H1 (cell line): ENCODE data around the gene WDR45B. TPM values are rescaled to one million over a fixed set of nuclear protein-coding genes. Genes with fewer than 3 reads are reported as not detected.

Source experiments
- CTCF ChIA-PET: fragments of 300-600 bp; sonication (Branson Sonifier 250); formaldehyde crosslinking; loops from one replicate; lab custom pipeline; 2021; ENCODE audit not compliant: partially characterized antibody; lab: Charles Lee
- POLR2A ChIA-PET: fragments of 300-600 bp; sonication (Branson Sonifier 250); formaldehyde crosslinking; loops from one replicate; lab custom pipeline; 2021; ENCODE audit warnings: inconsistent platforms; ENCODE audit not compliant: partially characterized antibody; lab: Charles Lee
- DNase-seq, 2 experiments: peaks; one replicate each; pipeline versions ENCODE4 v3.0.0 to v3.0.0-alpha.2; 2010 to 2022; ENCODE audit warnings: low spot score in 2 of 2, low read depth in 1 of 2, mixed read lengths in 1 of 2
- FAIRE-seq: peaks from 2 replicates; lab custom pipeline; 2011; peaks lifted over from hg19 to GRCh38; lab: Jason Lieb, UNC
- H2AFZ ChIP-seq: 2 replicates; pipeline ENCODE4 v1.8.1; 2012; ENCODE audit warnings: low read length, inconsistent platforms
- H2AK5ac ChIP-seq: 2 replicates; pipeline ENCODE4 v1.6.1; 2013; ENCODE audit warnings: low read depth, low read length
- H2BK120ac ChIP-seq: replicated peaks from 2 replicates; pipeline ENCODE3; 2013; ENCODE audit warnings: low read depth, low read length, inconsistent platforms
- H2BK12ac ChIP-seq: 2 replicates; pipeline ENCODE4 v1.6.1; 2013; ENCODE audit warnings: low read depth, low read length
- H2BK15ac ChIP-seq: 2 replicates; pipeline ENCODE4 v1.6.1; 2013; ENCODE audit warnings: low read length
- H2BK20ac ChIP-seq: 2 replicates; pipeline ENCODE4 v1.6.1; 2013; ENCODE audit warnings: low read length
- H2BK5ac ChIP-seq: 2 replicates; pipeline ENCODE4 v1.6.1; 2013; ENCODE audit warnings: low read depth, low read length
- H3K14ac ChIP-seq: 2 replicates; pipeline ENCODE4 v1.6.1; 2013; ENCODE audit warnings: inconsistent platforms; ENCODE audit not compliant: insufficient read length
- H3K18ac ChIP-seq: 2 replicates; pipeline ENCODE4 v1.6.1; 2013; ENCODE audit warnings: low read length; ENCODE audit errors: extremely low read depth
- H3K23ac ChIP-seq: 2 replicates; pipeline ENCODE4 v1.6.1; 2013; ENCODE audit warnings: inconsistent platforms; ENCODE audit not compliant: insufficient read length
- H3K23me2 ChIP-seq: 2 replicates; pipeline ENCODE4 v1.6.1; 2013; ENCODE audit warnings: low read depth, low read length
- H3K27ac ChIP-seq: 2 replicates; pipeline ENCODE4 v1.6.1; 2011; ENCODE audit warnings: low read depth, low read length, inconsistent platforms
- H3K27me3 ChIP-seq, 4 experiments: replicated peaks in 1 of 4; 1 replicate in 1 of 4; 2 replicates in 3 of 4; pipeline versions ENCODE4 v1.6.1 to v1.8.1; 2011 to 2013; ENCODE audit warnings: low read length in 3 of 4, mild to moderate bottlenecking in 3 of 4, inconsistent platforms in 2 of 4, mixed read lengths in 2 of 4, moderate library complexity in 1 of 4; ENCODE audit not compliant: control insufficient read depth in 3 of 4, insufficient read depth in 3 of 4; ENCODE audit errors: extremely low read depth in 1 of 4
- H3K36me3 ChIP-seq, 4 experiments: 2 replicates each; pipeline versions ENCODE4 v1.6.1 to v1.8.1; 2011 to 2013; ENCODE audit warnings: mild to moderate bottlenecking in 4 of 4, low read length in 3 of 4, moderate library complexity in 2 of 4, control low read depth in 1 of 4, inconsistent platforms in 1 of 4; ENCODE audit not compliant: insufficient read depth in 4 of 4, control insufficient read depth in 2 of 4
- H3K4ac ChIP-seq: replicated peaks from 2 replicates; pipeline ENCODE3; 2013; ENCODE audit warnings: low read length, low read depth, mixed read lengths, inconsistent platforms; ENCODE audit not compliant: insufficient read length
- H3K4me1 ChIP-seq, 4 experiments: replicated peaks in 1 of 4; 1 replicate in 1 of 4; 2 replicates in 3 of 4; pipeline versions ENCODE4 v1.6.1 to v1.8.1; 2011 to 2013; ENCODE audit warnings: low read length in 3 of 4, inconsistent platforms in 2 of 4, mixed read lengths in 1 of 4; ENCODE audit not compliant: insufficient read depth in 4 of 4, control insufficient read depth in 3 of 4
- H3K4me2 ChIP-seq, 2 experiments: 2 replicates each; pipeline versions ENCODE4 v1.6.1 to v1.8.1; 2011 to 2013; ENCODE audit warnings: low read depth in 2 of 2, low read length in 2 of 2, control low read depth in 1 of 2, inconsistent platforms in 1 of 2, mild to moderate bottlenecking in 1 of 2; ENCODE audit not compliant: insufficient read depth in 1 of 2
- H3K4me3 ChIP-seq, 4 experiments: fragments of 200-600, 300-600 bp in 1 of 4; sonication (generic), shearing (Covaris generic), sonication (Bioruptor Twin) in 1 of 4; 2 replicates each; pipeline versions ENCODE4 v1.5.1 to v1.8.1; 2011 to 2016; ENCODE audit warnings: low read length in 4 of 4, low read depth in 3 of 4, control low read depth in 2 of 4, inconsistent platforms in 2 of 4, mild to moderate bottlenecking in 2 of 4, mixed read lengths in 1 of 4, moderate library complexity in 1 of 4; ENCODE audit not compliant: insufficient read depth in 2 of 4; ENCODE audit errors: extremely low read depth in 1 of 4
- H3K56ac ChIP-seq: replicated peaks from 2 replicates; pipeline ENCODE3; 2013; ENCODE audit warnings: low read depth, mild to moderate bottlenecking, mixed read lengths, low read length, inconsistent platforms; ENCODE audit not compliant: insufficient read length
- H3K79me1 ChIP-seq: 2 replicates; pipeline ENCODE4 v1.6.1; 2013; ENCODE audit warnings: low read depth, low read length, control low read depth
- H3K79me2 ChIP-seq, 2 experiments: 2 replicates each; pipeline versions ENCODE4 v1.6.1 to v1.8.1; 2012 to 2013; ENCODE audit warnings: low read length in 2 of 2, mild to moderate bottlenecking in 2 of 2, inconsistent platforms in 1 of 2; ENCODE audit not compliant: insufficient read depth in 2 of 2, control insufficient read depth in 1 of 2
- H3K9ac ChIP-seq, 4 experiments: replicated peaks in 1 of 4; 1 replicate in 1 of 4; 2 replicates in 3 of 4; pipeline versions ENCODE4 v1.6.1 to v1.8.1; 2011 to 2013; ENCODE audit warnings: low read depth in 3 of 4, low read length in 3 of 4, control low read depth in 2 of 4, mild to moderate bottlenecking in 2 of 4, moderate library complexity in 2 of 4, inconsistent platforms in 1 of 4; ENCODE audit errors: extremely low read depth in 1 of 4
- H3K9me3 ChIP-seq, 2 experiments: 2 replicates each; pipeline versions ENCODE4 v1.6.1 to v1.8.1; 2012 to 2013; ENCODE audit warnings: mild to moderate bottlenecking in 2 of 2, moderate library complexity in 2 of 2, control low read depth in 1 of 2, inconsistent platforms in 1 of 2, low read depth in 1 of 2, low read length in 1 of 2, mixed read lengths in 1 of 2; ENCODE audit not compliant: insufficient read depth in 2 of 2
- H4K20me1 ChIP-seq, 2 experiments: replicated peaks in 1 of 2; 2 replicates each; pipeline versions ENCODE3 to v1.8.1; 2011 to 2013; ENCODE audit warnings: inconsistent platforms in 2 of 2, low read length in 2 of 2, mild to moderate bottlenecking in 1 of 2; ENCODE audit not compliant: insufficient read depth in 2 of 2, control insufficient read depth in 1 of 2
- H4K5ac ChIP-seq: 2 replicates; pipeline ENCODE4 v1.6.1; 2013; ENCODE audit warnings: low read length, low read depth, mixed read lengths, inconsistent platforms; ENCODE audit not compliant: insufficient read length
- H4K8ac ChIP-seq: 2 replicates; pipeline ENCODE4 v1.8.0; 2013; ENCODE audit warnings: mild to moderate bottlenecking, moderate library complexity, low read length, inconsistent platforms; ENCODE audit not compliant: insufficient read depth; ENCODE audit errors: extremely low read depth
- H4K91ac ChIP-seq: replicated peaks from 2 replicates; pipeline ENCODE3; 2013; ENCODE audit warnings: low read length, mixed read lengths, inconsistent platforms; ENCODE audit not compliant: insufficient read length
- BCL11A ChIP-seq, 2 experiments: IDR thresholded peaks; one replicate each; pipeline ENCODE4 v1.6.1; 2011; ENCODE audit warnings: low read depth in 2 of 2, low read length in 2 of 2, mild to moderate bottlenecking in 2 of 2
- CBX5 ChIP-seq: fragments of 300-800, 300-1000 bp; sonication (generic); IDR thresholded peaks from 2 replicates; pipeline ENCODE4 v1.7.1; 2016; ENCODE audit warnings: antibody characterized with exemption, low read length, low read depth
- CREB1 ChIP-seq: IDR thresholded peaks from 2 replicates; pipeline ENCODE4 v1.6.1; 2012; ENCODE audit warnings: inconsistent platforms
- GTF2F1 ChIP-seq: IDR thresholded peaks from 2 replicates; pipeline ENCODE4 v1.6.1; 2012; ENCODE audit warnings: low read depth, low read length, improper control_type of control experiment, borderline replicate concordance
- KDM1A ChIP-seq: fragments of 200-600, 300-600 bp; sonication (generic); IDR thresholded peaks from 2 replicates; pipeline ENCODE4 v1.7.1; 2016; ENCODE audit warnings: mild to moderate bottlenecking, low read length, borderline replicate concordance
- KDM4A ChIP-seq: IDR thresholded peaks from one replicate; pipeline ENCODE4 v1.7.1; 2012; ENCODE audit warnings: low read depth, mild to moderate bottlenecking, moderate library complexity, low read length, inconsistent platforms; ENCODE audit not compliant: severe bottlenecking
- RAD21 ChIP-seq, 2 experiments: IDR thresholded peaks in 1 of 2; conservative IDR thresholded peaks in 1 of 2; 2 replicates each; pipeline ENCODE4 v1.6.1; 2011; ENCODE audit warnings: low read depth in 2 of 2, low read length in 2 of 2, improper control_type of control experiment in 1 of 2, inconsistent platforms in 1 of 2, mild to moderate bottlenecking in 1 of 2, moderate library complexity in 1 of 2
- RXRA ChIP-seq: IDR thresholded peaks from 2 replicates; pipeline ENCODE4 v1.6.1; 2011; ENCODE audit warnings: low read depth, mild to moderate bottlenecking, low read length, moderate library complexity; ENCODE audit not compliant: insufficient read depth
- SAP30 ChIP-seq: fragments of 300-600 bp; sonication (generic); IDR thresholded peaks from 2 replicates; pipeline ENCODE4 v1.7.1; 2012; ENCODE audit warnings: low read length, moderate library complexity, mild to moderate bottlenecking, inconsistent platforms; ENCODE audit not compliant: insufficient read depth, insufficient replicate concordance
- TBP ChIP-seq: IDR thresholded peaks from 2 replicates; pipeline ENCODE4 v1.6.1; 2011; ENCODE audit warnings: low read depth, low read length, improper control_type of control experiment
- TCF12 ChIP-seq: IDR thresholded peaks from 2 replicates; pipeline ENCODE4 v1.6.1; 2011; ENCODE audit warnings: low read depth, mild to moderate bottlenecking, low read length
- WGBS, 2 experiments: shearing (Covaris generic) in 1 of 2; methylation state at CpG; one replicate each; pipeline versions ENCODE4 v1.1.6 to v1.1.7; 2013 to 2015; ENCODE audit warnings: low lambda C conversion rate in 2 of 2, mixed read lengths in 2 of 2, inconsistent platforms in 1 of 2, low coverage in 1 of 2, missing lambda C conversion rate in 1 of 2; ENCODE audit not compliant: insufficient replicate concordance in 2 of 2, insufficient coverage in 1 of 2, insufficient read length in 1 of 2; ENCODE audit errors: extremely low coverage in 1 of 2, missing lambda C conversion rate in 1 of 2; 5-methylcytosine and 5-hydroxymethylcytosine counted together
- polyA plus RNA-seq, 7 experiments: library from polyadenylated mRNA; depleted of rRNA in 3 of 7; stranded (reverse) in 5 of 7; unstranded in 2 of 7; fragments of >200 nt in 5 of 7; fragments of 200-250 nt in 2 of 7; gene quantifications; 1 replicate in 5 of 7; 2 replicates in 1 of 7; 4 replicates in 1 of 7; pipeline versions ENCODE4 v1.2.1 to v1.2.3, GENCODE V29; 2011 to 2013; ENCODE audit warnings: missing spikeins in 2 of 7, mixed read lengths in 2 of 7
- total RNA-seq: library from RNA; stranded (reverse); fragmentation: NEBNext Ultra II Directional; extraction: Animal tissue kit (Norgen Biotek cat#: 25700); gene quantifications from 2 replicates; pipeline ENCODE4 v1.2.1, GENCODE V29; 2021

Gene WDR45B
- total and polyA plus RNA-seq, 2 of the 8 experiments (the other 6 are each of a cell fraction or from before 2014, with no cell fraction given), result 82.0 to 100 TPM

DNA sequence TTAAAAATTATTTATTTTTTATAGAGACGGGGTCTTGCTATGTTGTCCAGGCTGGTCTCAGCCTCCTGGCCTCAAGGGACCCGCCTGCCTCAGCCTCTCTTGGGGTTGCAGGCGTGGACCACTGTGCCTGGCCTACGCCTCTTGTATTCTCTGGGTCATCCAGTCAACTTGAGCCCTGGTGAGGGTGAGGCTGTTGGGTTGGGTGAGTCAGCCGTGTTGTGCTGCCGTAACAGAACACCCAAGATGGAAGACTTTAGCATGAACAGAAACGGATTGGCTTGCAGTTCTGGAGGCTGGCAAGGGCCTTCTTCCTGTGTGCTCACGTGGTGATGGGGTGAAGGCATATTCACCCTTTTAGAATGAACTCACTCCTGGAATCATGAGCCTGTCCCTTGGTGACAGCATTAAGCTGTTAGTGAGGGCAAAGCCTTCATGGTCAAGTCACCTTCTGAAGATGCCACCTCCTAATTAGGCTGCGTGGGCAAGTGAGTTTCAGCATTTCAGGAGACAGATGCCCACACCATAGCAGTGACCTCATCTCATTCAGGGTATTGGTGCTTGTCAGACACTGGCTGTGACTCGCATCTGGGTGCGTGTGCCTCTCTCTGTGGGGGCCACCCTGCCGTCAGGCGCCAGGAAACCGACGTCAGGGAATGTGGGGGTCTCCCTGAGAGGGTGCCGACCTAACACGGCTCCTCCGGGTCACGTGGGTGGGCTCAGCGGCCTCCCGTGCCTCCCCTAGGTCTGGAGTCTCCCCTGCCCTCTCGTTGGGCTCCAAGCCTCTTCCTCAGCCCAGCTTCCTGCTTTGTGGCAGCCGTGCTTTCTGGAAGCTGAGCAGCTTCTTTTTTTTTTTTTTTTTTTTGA is 49.8 kb downstream of the WDR45B start:
- H2BK12ac ChIP-seq, result no peak overlapping the region
- H3K4me1 ChIP-seq, result peaks cover 0 to 5% (median 3%) of the 10 kb centered on the region in 4 experiments; a peak in 5 of 7 replicates
- 90% methylated on average over 23 of the region's 23 CpGs; no CpG with 5 or more reads in 1 of the 2 experiments for WGBS, 2 experiments
- no peak overlapping the region for H4K8ac ChIP-seq
- H3K4me3 ChIP-seq, result no peak overlapping the region
- no peak overlapping the region for H3K4ac ChIP-seq
- no peak overlapping the region for H3K14ac ChIP-seq
- H4K20me1 ChIP-seq, result peaks cover 4 to 26% of the 10 kb centered on the region in 2 experiments
- H3K27me3 ChIP-seq, result no peaks in the 10 kb centered on the region
- H3K9ac ChIP-seq, result no peak overlapping the region
- no peaks in the 10 kb centered on the region for H3K9me3 ChIP-seq
- peaks cover 0 to 5% of the 10 kb centered on the region in 2 experiments; a peak in 1 of 4 replicates for H3K79me2 ChIP-seq
- FAIRE-seq (no peak), DNase-seq (no peak)
- peaks cover 15 to 72% (median 46%) of the 10 kb centered on the region in 4 experiments for H3K36me3 ChIP-seq
- no peak overlapping the region for H2BK15ac ChIP-seq
- no peak overlapping the region for H4K5ac ChIP-seq
- H4K91ac ChIP-seq, result no peak overlapping the region
- no peak overlapping the region for H2BK120ac ChIP-seq
- no peak overlapping the region for H3K4me2 ChIP-seq
- CTCF ChIA-PET, result interaction anchor here (0.6 kb wide), 1 partner anchor 240 kb away, joined by 3 read pairs; no protein-coding TSS in a partner anchor
- H3K23me2 ChIP-seq, result 0 out of 2 replicates have a peak, but pooled peaks cover 2% of the 10 kb centered on the region
- H2AFZ ChIP-seq, result no peak overlapping the region
- H3K79me1 ChIP-seq, result peaks cover 22% of the 10 kb centered on the region
- H2BK5ac ChIP-seq, result no peak overlapping the region
- H3K27ac ChIP-seq, result no peak overlapping the region
- H3K56ac ChIP-seq, result no peak overlapping the region
- H2AK5ac ChIP-seq, result no peak overlapping the region
- H2BK20ac ChIP-seq, result no peak overlapping the region
- no peak overlapping the region for H3K23ac ChIP-seq
- POLR2A ChIA-PET, result no interaction called here
- H3K18ac ChIP-seq, result no peak overlapping the region
- no peak for TF ChIP-seq CREB1
- TF ChIP-seq TBP, result no peak
- no peak for TF ChIP-seq RAD21 (IDR thresholded peaks at IDR 0.05 in 1 of 2, conservative IDR thresholded peaks at IDR 0.05 in 1 of 2; ENCODE audit: low read depth in 2 of 2, low read length in 2 of 2)
- no peak for TF ChIP-seq BCL11A (IDR thresholded peaks at IDR 0.05; ENCODE audit: low read depth in 2 of 2, low read length in 2 of 2)
- no peak for TF ChIP-seq RXRA
- no peak for TF ChIP-seq SAP30
- TF ChIP-seq GTF2F1, result no peak
- TF ChIP-seq CBX5, result no peak
- no peak for TF ChIP-seq KDM1A
- TF ChIP-seq TCF12, result no peak
- no peak for TF ChIP-seq KDM4A
